Thoracic aorta (tissue), 2 donors: Measurements from ENCODE around the gene STX11. TPM values are rescaled to one million over a fixed set of nuclear protein-coding genes. Genes with fewer than 3 reads are reported as not detected.

Experiments
- ATAC-seq: fragments of 150-250 bp; one replicate; pipeline ENCODE4 v1.8.0; 2017; ENCODE audit warnings: low read depth; ENCODE audit not compliant: insufficient number of reproducible peaks, low FRiP score
- DNase-seq: peaks from one replicate; pipeline ENCODE4 v3.0.0-alpha.2; 2020; ENCODE audit warnings: low spot score
- H3K27ac ChIP-seq, 2 donors: fragments of 200-600 bp; sonication (generic); 1 replicate in 1 of 2; 2 replicates in 1 of 2; pipeline ENCODE4 v1.5.1; 2016; ENCODE audit warnings: mild to moderate bottlenecking in 2 of 2, moderate library complexity in 2 of 2
- H3K27me3 ChIP-seq: fragments of 200-600 bp; sonication (generic); replicated peaks from 2 replicates; pipeline ENCODE4 v1.6.0; 2016; ENCODE audit warnings: mild to moderate bottlenecking; ENCODE audit not compliant: insufficient read depth
- H3K36me3 ChIP-seq: fragments of 200-600 bp; sonication (generic); one replicate; pipeline ENCODE4 v1.5.1; 2016
- H3K4me1 ChIP-seq, 2 donors: fragments of 200-600 bp; sonication (generic); 1 replicate in 1 of 2; 2 replicates in 1 of 2; pipeline versions ENCODE4 v1.5.1 to v1.6.0; 2016; ENCODE audit warnings: low read depth in 2 of 2, mild to moderate bottlenecking in 1 of 2; ENCODE audit not compliant: control insufficient read depth in 1 of 2
- H3K4me3 ChIP-seq: fragments of 200-600 bp; sonication (generic); 2 replicates; pipeline ENCODE4 v1.5.1; 2016; ENCODE audit warnings: mild to moderate bottlenecking
- H3K9me3 ChIP-seq: fragments of 200-600 bp; sonication (generic); 2 replicates; pipeline ENCODE4 v1.5.1; 2016
- CTCF ChIP-seq: fragments of 200-600 bp; sonication (generic); IDR thresholded peaks from one replicate; pipeline ENCODE4 v1.5.1; 2019; ENCODE audit warnings: antibody characterized with exemption
- total RNA-seq, 2 donors: library from RNA; depleted of rRNA; stranded (reverse); fragments of >200 nt; gene quantifications; one replicate each; pipeline versions ENCODE4 v1.1.0 to v1.2.3, GENCODE V29; 2016

STX11 gene
- total RNA-seq, 2 donors from 2014 or later, result 12.1 to 17.2 TPM

- H3K4me1 ChIP-seq, result peaks cover 4 to 16% of the 10 kb centered on the region in 2 donors
- H3K4me3 ChIP-seq, result no peak overlapping the region
- TF ChIP-seq CTCF, result no peak
- no peaks in the 10 kb centered on the region for H3K36me3 ChIP-seq
- ATAC-seq (no peak), DNase-seq (no peak)
- no peaks in the 10 kb centered on the region for H3K9me3 ChIP-seq
- H3K27ac ChIP-seq, result peak overlapping the region in 1 of 2 donors; percentile 13
- H3K27me3 ChIP-seq, result no peaks in the 10 kb centered on the region
Observed at GRCh38 chr6:144190080-144190479, 39.8 kb downstream of the STX11 start.

- Histone ChIP-seq H3K27me3 (no peaks in the 10 kb centered on the region), H3K36me3 (no peaks in the 10 kb centered on the region), H3K4me3 (no peak overlapping the region), H3K4me1 (peaks cover 1 to 11% of the 10 kb centered on the region in 2 donors), H3K9me3 (no peaks in the 10 kb centered on the region), H3K27ac (peak overlapping the region; percentile 15 to 48)
- peak; percentile 84 for ATAC-seq
- peak; percentile 16 for DNase-seq
- no peak for TF ChIP-seq CTCF
Observed at GRCh38 chr6:144190593-144190992, 40.3 kb downstream of the STX11 start.

- H3K27ac ChIP-seq, result no peak overlapping the region
- no peaks in the 10 kb centered on the region for H3K36me3 ChIP-seq
- peaks cover 0 to 9% of the 10 kb centered on the region in 2 donors for H3K4me1 ChIP-seq
- no peak for TF ChIP-seq CTCF
- H3K9me3 ChIP-seq, result no peaks in the 10 kb centered on the region
- ATAC-seq (no peak), DNase-seq (no peak)
- no peak overlapping the region for H3K4me3 ChIP-seq
- no peaks in the 10 kb centered on the region for H3K27me3 ChIP-seq
Observed at GRCh38 chr6:144193181-144193580, 42.9 kb downstream of the STX11 start.

GRCh38 chr6:144194293-144194810 lies 44.0 kb downstream of the STX11 start:
- Histone ChIP-seq H3K9me3 (no peaks in the 10 kb centered on the region), H3K27ac (no peak overlapping the region), H3K36me3 (no peaks in the 10 kb centered on the region), H3K27me3 (no peaks in the 10 kb centered on the region), H3K4me1 (peaks cover 0 to 9% of the 10 kb centered on the region in 2 donors), H3K4me3 (no peak overlapping the region)
- ATAC-seq (no peak), DNase-seq (no peak)
- no peak for TF ChIP-seq CTCF

GRCh38 chr6:144195671-144196270 lies 45.5 kb downstream of the STX11 start:
- Histone ChIP-seq H3K9me3 (no peaks in the 10 kb centered on the region), H3K36me3 (no peaks in the 10 kb centered on the region), H3K4me1 (peaks cover 0 to 5% of the 10 kb centered on the region in 2 donors), H3K27me3 (no peaks in the 10 kb centered on the region), H3K4me3 (no peak overlapping the region), H3K27ac (no peak overlapping the region)
- no peak for ATAC-seq
- TF ChIP-seq CTCF, result no peak
- DNase-seq, result no peak
